Mesenchymal stem cell (in vitro differentiated cells and primary cell): Measurements from ENCODE around the gene SMTN.

Source experiments
- DNase-seq: peaks from one replicate; pipeline ENCODE4 v3.0.0-alpha.2; 2013
- H2AFZ ChIP-seq: one replicate; pipeline ENCODE4 v1.6.1; 2013; ENCODE audit warnings: low read depth, mild to moderate bottlenecking, control low read depth, inconsistent platforms, low read length, moderate library complexity
- H2AK5ac ChIP-seq: 2 replicates; pipeline ENCODE4 v1.6.1; 2013; ENCODE audit warnings: low read length, moderate library complexity, mild to moderate bottlenecking, inconsistent platforms; ENCODE audit not compliant: severe bottlenecking
- H2BK120ac ChIP-seq: one replicate; pipeline ENCODE4 v1.6.1; 2013; ENCODE audit warnings: low read depth, mild to moderate bottlenecking, inconsistent platforms, low read length, moderate library complexity
- H2BK12ac ChIP-seq, 2 experiments: one replicate each; pipeline ENCODE4 v1.6.1; 2013; ENCODE audit warnings: inconsistent platforms in 2 of 2, low read length in 2 of 2, mild to moderate bottlenecking in 2 of 2, moderate library complexity in 2 of 2, control low read depth in 1 of 2
- H2BK15ac ChIP-seq: one replicate; pipeline ENCODE4 v1.6.1; 2013; ENCODE audit warnings: mild to moderate bottlenecking, low read depth, inconsistent platforms; ENCODE audit not compliant: poor library complexity, severe bottlenecking
- H2BK5ac ChIP-seq: 2 replicates; pipeline ENCODE4 v1.6.1; 2013; ENCODE audit warnings: low read depth, mild to moderate bottlenecking, low read length, control low read depth, inconsistent platforms; ENCODE audit not compliant: poor library complexity, severe bottlenecking
- H3K14ac ChIP-seq, 2 experiments: one replicate each; pipeline ENCODE4 v1.6.1; 2013; ENCODE audit warnings: inconsistent platforms in 2 of 2, low read length in 2 of 2, control low read depth in 1 of 2, mild to moderate bottlenecking in 1 of 2, moderate library complexity in 1 of 2
- H3K18ac ChIP-seq, 2 experiments: one replicate each; pipeline ENCODE4 v1.6.1; 2013; ENCODE audit warnings: inconsistent platforms in 2 of 2, low read length in 2 of 2, control low read depth in 1 of 2, low read depth in 1 of 2, mild to moderate bottlenecking in 1 of 2
- H3K23ac ChIP-seq, 2 experiments: one replicate each; pipeline ENCODE4 v1.6.1; 2013; ENCODE audit warnings: inconsistent platforms in 2 of 2, low read length in 2 of 2, mild to moderate bottlenecking in 2 of 2, moderate library complexity in 2 of 2, control low read depth in 1 of 2
- H3K27ac ChIP-seq: 2 replicates; pipeline ENCODE4 v1.5.1; 2013; ENCODE audit warnings: mild to moderate bottlenecking, moderate library complexity, low read length, control low read depth, inconsistent platforms; ENCODE audit not compliant: poor library complexity, severe bottlenecking
- H3K27me3 ChIP-seq, 2 experiments: 2 replicates each; pipeline versions ENCODE4 v1.6.1 to v1.7.0; 2013; ENCODE audit warnings: low read length in 2 of 2, mild to moderate bottlenecking in 2 of 2, moderate library complexity in 2 of 2, control low read depth in 1 of 2, inconsistent platforms in 1 of 2; ENCODE audit not compliant: control insufficient read depth in 1 of 2, insufficient read depth in 1 of 2
- H3K36me3 ChIP-seq, 2 experiments: 2 replicates each; pipeline versions ENCODE4 v1.6.1 to v1.7.0; 2013; ENCODE audit warnings: low read length in 2 of 2, control low read depth in 1 of 2, inconsistent platforms in 1 of 2, low read depth in 1 of 2, mild to moderate bottlenecking in 1 of 2; ENCODE audit not compliant: insufficient read depth in 2 of 2, control insufficient read depth in 1 of 2
- H3K4ac ChIP-seq, 2 experiments: one replicate each; pipeline ENCODE4 v1.6.1; 2013; ENCODE audit warnings: inconsistent platforms in 2 of 2, low read length in 2 of 2, mild to moderate bottlenecking in 2 of 2, moderate library complexity in 2 of 2, control low read depth in 1 of 2, low read depth in 1 of 2
- H3K4me1 ChIP-seq: 2 replicates; pipeline ENCODE4 v1.6.1; 2013; ENCODE audit warnings: low read depth, low read length, control low read depth; ENCODE audit not compliant: control insufficient read depth, insufficient read depth
- H3K4me2 ChIP-seq: 2 replicates; pipeline ENCODE4 v1.6.1; 2013; ENCODE audit warnings: low read length, mild to moderate bottlenecking, inconsistent platforms; ENCODE audit not compliant: poor library complexity, severe bottlenecking
- H3K4me3 ChIP-seq, 2 experiments: 2 replicates each; pipeline versions ENCODE4 v1.5.1 to v1.7.0; 2013; ENCODE audit warnings: low read length in 2 of 2, mild to moderate bottlenecking in 2 of 2, control low read depth in 1 of 2, low read depth in 1 of 2; ENCODE audit not compliant: insufficient read depth in 1 of 2
- H3K79me1 ChIP-seq: replicated peaks from 2 replicates; pipeline ENCODE4 v1.6.1; 2013; ENCODE audit warnings: mild to moderate bottlenecking, control low read depth, low read length, inconsistent platforms; ENCODE audit not compliant: poor library complexity, severe bottlenecking
- H3K9ac ChIP-seq: 2 replicates; pipeline ENCODE4 v1.7.0; 2013; ENCODE audit warnings: mild to moderate bottlenecking, low read length, moderate library complexity
- H3K9me3 ChIP-seq: 2 replicates; pipeline ENCODE4 v1.7.0; 2013; ENCODE audit warnings: mild to moderate bottlenecking, low read length; ENCODE audit not compliant: control insufficient read depth
- H4K8ac ChIP-seq: one replicate; pipeline ENCODE4 v1.6.1; 2013; ENCODE audit warnings: inconsistent platforms, mild to moderate bottlenecking, low read length, moderate library complexity
- H4K91ac ChIP-seq: one replicate; pipeline ENCODE4 v1.6.1; 2013; ENCODE audit warnings: mild to moderate bottlenecking, low read length, inconsistent platforms
- WGBS: methylation state at CpG from one replicate; pipeline ENCODE4 v1.1.7; 2013; ENCODE audit warnings: mixed read lengths; 5-methylcytosine and 5-hydroxymethylcytosine counted together

The SMTN gene

GRCh38 chr22:31134688-31135087 is 53.6 kb downstream of the SMTN start:
- no peak overlapping the region for H3K4me3 ChIP-seq
- H2BK120ac ChIP-seq = no peak overlapping the region
- no peak overlapping the region for H3K9ac ChIP-seq
- no peak overlapping the region for H2BK15ac ChIP-seq
- peaks cover 2% of the 10 kb centered on the region for H3K4me1 ChIP-seq
- H3K18ac ChIP-seq = no peak overlapping the region
- no peaks in the 10 kb centered on the region for H3K79me1 ChIP-seq
- H3K4me2 ChIP-seq = no peak overlapping the region
- peaks cover 15 to 50% of the 10 kb centered on the region in 2 experiments for H3K27me3 ChIP-seq
- no peak overlapping the region for H4K8ac ChIP-seq
- WGBS = 100% methylated on average over 1 of the region's 4 CpGs
- no peak overlapping the region for H3K14ac ChIP-seq
- no peak overlapping the region for H2AFZ ChIP-seq
- H3K9me3 ChIP-seq = no peaks in the 10 kb centered on the region
- H3K27ac ChIP-seq = no peak overlapping the region
- no peak overlapping the region for H2BK12ac ChIP-seq
- H4K91ac ChIP-seq = no peak overlapping the region
- no peak overlapping the region for H2BK5ac ChIP-seq
- no peak overlapping the region for H3K23ac ChIP-seq
- no peak overlapping the region for H2AK5ac ChIP-seq
- peaks cover 0 to 3% of the 10 kb centered on the region in 2 experiments for H3K36me3 ChIP-seq
- no peak for DNase-seq
- H3K4ac ChIP-seq = no peak overlapping the region

DNA sequence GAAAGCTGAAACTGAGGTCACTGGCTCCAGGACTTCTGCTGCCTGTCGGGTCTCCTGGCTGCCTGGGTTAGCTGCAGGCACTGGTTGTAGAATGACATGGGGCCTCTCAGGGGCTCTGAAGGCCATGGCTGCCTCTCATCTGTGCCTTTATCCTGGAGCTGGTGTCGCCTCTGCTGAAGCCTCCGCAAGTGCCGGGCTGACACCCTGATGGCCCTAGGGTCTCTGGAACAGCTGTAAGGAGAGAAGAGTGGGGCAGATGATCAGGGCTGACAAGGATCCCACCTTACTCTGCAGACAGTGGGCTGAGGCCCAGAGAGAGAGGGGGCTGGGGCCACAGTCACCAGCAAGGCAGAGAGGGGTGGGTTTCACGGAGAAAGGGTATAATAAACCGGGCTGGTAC is 54.6 kb downstream of the SMTN start:
- 91% methylated on average over 6 of the region's 6 CpGs for WGBS
- Histone ChIP-seq H3K14ac (no peak overlapping the region), H2BK15ac (no peak overlapping the region), H4K91ac (no peak overlapping the region), H3K4ac (no peak overlapping the region), H3K9ac (no peak overlapping the region), H3K4me1 (peaks cover 12% of the 10 kb centered on the region), H4K8ac (no peak overlapping the region), H2AK5ac (no peak overlapping the region), H3K18ac (no peak overlapping the region), H3K27me3 (peaks cover 23 to 60% of the 10 kb centered on the region in 2 experiments), H2BK120ac (no peak overlapping the region), H3K27ac (no peak overlapping the region), H3K4me3 (no peak overlapping the region), H3K36me3 (peaks cover 0 to 3% of the 10 kb centered on the region in 2 experiments), H2BK5ac (no peak overlapping the region), H3K9me3 (no peaks in the 10 kb centered on the region), H2BK12ac (no peak overlapping the region), H3K4me2 (no peak overlapping the region), H3K23ac (no peak overlapping the region), H3K79me1 (no peaks in the 10 kb centered on the region), H2AFZ (no peak overlapping the region)
- DNase-seq = no peak

DNA sequence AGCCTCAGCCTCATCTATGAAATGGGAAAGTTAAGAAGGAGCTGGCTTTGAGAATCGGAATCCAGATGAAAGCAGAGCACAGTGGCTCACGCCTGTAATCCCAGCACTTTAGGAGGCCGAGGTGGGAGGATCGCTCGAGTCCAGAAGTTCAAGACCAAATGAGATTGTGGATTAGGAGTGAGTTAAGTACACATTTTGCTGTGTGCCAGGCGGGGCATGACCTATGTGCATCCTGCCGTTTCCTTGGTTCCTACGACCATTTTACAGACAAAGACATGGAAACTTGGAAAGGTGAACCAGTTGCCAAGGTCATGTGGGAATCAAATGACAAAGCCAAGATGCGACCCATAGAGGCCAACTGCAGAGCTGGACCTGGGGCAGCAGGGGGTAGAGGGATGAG is 55.0 kb downstream of the SMTN start:
- no peak overlapping the region for H2AFZ ChIP-seq
- H3K4ac ChIP-seq = no peak overlapping the region
- 92% methylated on average over 9 of the region's 9 CpGs for WGBS
- H3K18ac ChIP-seq = no peak overlapping the region
- H3K4me1 ChIP-seq = peaks cover 15% of the 10 kb centered on the region
- no peak overlapping the region for H3K27ac ChIP-seq
- peaks cover 23 to 65% of the 10 kb centered on the region in 2 experiments for H3K27me3 ChIP-seq
- no peak overlapping the region for H2BK5ac ChIP-seq
- H3K9ac ChIP-seq = no peak overlapping the region
- H3K23ac ChIP-seq = no peak overlapping the region
- H3K9me3 ChIP-seq = no peaks in the 10 kb centered on the region
- H2BK120ac ChIP-seq = no peak overlapping the region
- H3K4me3 ChIP-seq = no peak overlapping the region
- DNase-seq = no peak
- H3K14ac ChIP-seq = no peak overlapping the region
- H3K36me3 ChIP-seq = peaks cover 0 to 3% of the 10 kb centered on the region in 2 experiments
- no peak overlapping the region for H2BK12ac ChIP-seq
- H2AK5ac ChIP-seq = no peak overlapping the region
- no peak overlapping the region for H4K91ac ChIP-seq
- H3K4me2 ChIP-seq = no peak overlapping the region
- H2BK15ac ChIP-seq = no peak overlapping the region
- no peak overlapping the region for H4K8ac ChIP-seq
- no peaks in the 10 kb centered on the region for H3K79me1 ChIP-seq

DNA sequence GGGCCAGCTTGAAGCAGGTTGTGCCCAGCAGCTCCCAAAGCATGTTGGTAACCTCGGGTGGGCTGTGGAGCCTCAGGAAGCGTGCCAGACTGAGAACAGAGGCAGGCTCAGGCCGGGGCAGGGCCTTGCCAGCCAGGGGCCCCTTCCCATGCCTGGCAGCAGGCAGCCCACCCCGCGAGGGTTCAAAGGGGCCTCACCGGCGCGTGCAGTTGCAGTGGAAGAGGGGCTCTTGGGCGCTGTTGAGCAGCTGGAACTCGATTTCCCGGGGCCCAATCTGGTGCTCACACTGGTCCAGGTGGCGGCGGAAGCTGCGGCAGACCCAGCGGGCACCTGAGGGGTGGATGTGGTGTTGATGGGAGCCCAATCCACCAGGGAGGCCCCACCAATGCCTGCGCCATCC is 55.6 kb downstream of the SMTN start:
- Histone ChIP-seq H2AFZ (no peak overlapping the region), H3K79me1 (no peaks in the 10 kb centered on the region), H3K27ac (no peak overlapping the region), H3K4me1 (peaks cover 15% of the 10 kb centered on the region), H3K27me3 (peaks cover 23 to 70% of the 10 kb centered on the region in 2 experiments), H3K4me2 (no peak overlapping the region), H3K23ac (no peak overlapping the region), H3K18ac (no peak overlapping the region), H2BK15ac (no peak overlapping the region), H3K4ac (no peak overlapping the region), H3K9me3 (no peaks in the 10 kb centered on the region), H2AK5ac (no peak overlapping the region), H4K91ac (no peak overlapping the region), H2BK5ac (no peak overlapping the region), H3K14ac (no peak overlapping the region), H3K36me3 (peaks cover 0 to 3% of the 10 kb centered on the region in 2 experiments), H4K8ac (no peak overlapping the region), H2BK12ac (no peak overlapping the region), H3K9ac (no peak overlapping the region), H3K4me3 (no peak overlapping the region), H2BK120ac (no peak overlapping the region)
- WGBS = 89% methylated on average over 14 of the region's 16 CpGs
- no peak for DNase-seq
